Common myeloid progenitor, CD34-positive (primary cell): ENCODE measurements around the gene IFT74.
"Not testable (repeated sequence)": the region's sequence is repeated elsewhere in the genome, so short reads cannot be mapped to it uniquely, and the experiment has no call there.

Experiments used
- CTCF ChIA-PET: fragments of 350-600 bp; sonication (Branson Sonifier 250); formaldehyde crosslinking; loops from one replicate; lab custom pipeline; 2021; ENCODE audit warnings: antibody characterized with exemption; lab: Charles Lee
- POLR2A ChIA-PET: fragments of 350-600 bp; sonication (Branson Sonifier 250); formaldehyde crosslinking; loops from one replicate; lab custom pipeline; 2021; ENCODE audit warnings: antibody characterized with exemption; lab: Charles Lee
- DNase-seq, 3 donors: peaks; one replicate each; pipeline versions ENCODE4 v3.0.0 to v3.0.0-alpha.2; 2013
- H3K27ac ChIP-seq, 2 experiments: 1 replicate in 1 of 2; 2 replicates in 1 of 2; pipeline ENCODE4 v1.7.0; 2013; ENCODE audit warnings: inconsistent platforms in 2 of 2, low read length in 2 of 2, mild to moderate bottlenecking in 2 of 2, low read depth in 1 of 2, moderate library complexity in 1 of 2; ENCODE audit not compliant: severe bottlenecking in 2 of 2, insufficient read depth in 1 of 2, poor library complexity in 1 of 2
- H3K27me3 ChIP-seq, 5 experiments: replicated peaks in 2 of 5; 1 replicate in 3 of 5; 2 replicates in 2 of 5; pipeline versions ENCODE4 v1.6.1 to v1.7.0; 2013; ENCODE audit warnings: low read length in 4 of 5, mild to moderate bottlenecking in 2 of 5, moderate library complexity in 2 of 5, inconsistent platforms in 1 of 5; ENCODE audit not compliant: insufficient read depth in 5 of 5, control insufficient read depth in 4 of 5
- H3K36me3 ChIP-seq, 4 experiments: 1 replicate in 2 of 4; 2 replicates in 2 of 4; pipeline versions ENCODE4 v1.6.1 to v1.7.0; 2013; ENCODE audit warnings: low read length in 3 of 4, control low read depth in 1 of 4, mild to moderate bottlenecking in 1 of 4; ENCODE audit not compliant: control insufficient read depth in 4 of 4, insufficient read depth in 4 of 4
- H3K4me1 ChIP-seq, 4 experiments: 1 replicate in 3 of 4; 2 replicates in 1 of 4; pipeline versions ENCODE4 v1.6.1 to v1.7.1; 2013; ENCODE audit warnings: low read length in 3 of 4, mild to moderate bottlenecking in 3 of 4, control low read depth in 1 of 4, inconsistent platforms in 1 of 4, moderate library complexity in 1 of 4; ENCODE audit not compliant: control insufficient read depth in 4 of 4, insufficient read depth in 4 of 4; ENCODE audit errors: control extremely low read depth in 1 of 4
- H3K4me3 ChIP-seq, 7 experiments: 1 replicate in 4 of 7; 2 replicates in 3 of 7; pipeline versions ENCODE4 v1.5.1 to v1.7.0; 2013; ENCODE audit warnings: mild to moderate bottlenecking in 7 of 7, low read length in 6 of 7, moderate library complexity in 6 of 7, inconsistent platforms in 2 of 7, low read depth in 2 of 7, control low read depth in 1 of 7; ENCODE audit not compliant: insufficient read depth in 4 of 7, control insufficient read depth in 1 of 7; ENCODE audit errors: extremely low read depth in 1 of 7
- H3K9me3 ChIP-seq, 5 experiments: 1 replicate in 4 of 5; 2 replicates in 1 of 5; pipeline versions ENCODE4 v1.6.1 to v1.7.1; 2013; ENCODE audit warnings: low read length in 4 of 5, mild to moderate bottlenecking in 2 of 5, inconsistent platforms in 1 of 5, low read depth in 1 of 5, moderate library complexity in 1 of 5; ENCODE audit not compliant: control insufficient read depth in 4 of 5, insufficient read depth in 2 of 5; ENCODE audit errors: control extremely low read depth in 1 of 5
- WGBS: methylation state at CpG from one replicate; pipeline ENCODE4 v1.1.5; 2013; ENCODE audit not compliant: insufficient coverage; 5-methylcytosine and 5-hydroxymethylcytosine counted together

IFT74 gene

GRCh38 chr9:27088981-27089380, 132.8 kb downstream of the IFT74 start:
- H3K36me3 ChIP-seq: no peaks in the 10 kb centered on the region
- CTCF ChIA-PET: no interaction called here
- peaks cover under 1 to 19% (median 9%) of the 10 kb centered on the region in 4 experiments for H3K4me1 ChIP-seq
- H3K4me3 ChIP-seq: no peak overlapping the region
- no peak for DNase-seq
- 100% methylated on average over 1 of the region's 4 CpGs for WGBS
- POLR2A ChIA-PET: no interaction called here
- H3K9me3 ChIP-seq: no peaks in the 10 kb centered on the region
- no peak overlapping the region for H3K27ac ChIP-seq
- H3K27me3 ChIP-seq: no peaks in the 10 kb centered on the region

- CTCF ChIA-PET: interaction anchor here (0.5 kb wide), 1 partner anchor 57 kb away, joined by 3 read pairs; no protein-coding TSS in a partner anchor
- H3K4me3 ChIP-seq: no peak overlapping the region
- H3K27ac ChIP-seq: no peak overlapping the region
- H3K4me1 ChIP-seq: peaks cover 8 to 26% (median 12%) of the 10 kb centered on the region in 4 experiments
- POLR2A ChIA-PET: no interaction called here
- H3K9me3 ChIP-seq: no peaks in the 10 kb centered on the region
- H3K36me3 ChIP-seq: no peaks in the 10 kb centered on the region
- 97% methylated on average over 3 of the region's 4 CpGs for WGBS
- no peak for DNase-seq
- no peaks in the 10 kb centered on the region for H3K27me3 ChIP-seq
Observed at GRCh38 chr9:27089706-27090105, 133.5 kb downstream of the IFT74 start.

- ChIA-PET POLR2A (no interaction called here), CTCF (no interaction called here)
- Histone ChIP-seq H3K4me3 (no peak overlapping the region), H3K27me3 (no peaks in the 10 kb centered on the region), H3K36me3 (no peaks in the 10 kb centered on the region), H3K4me1 (peaks cover 9 to 31% (median 12%) of the 10 kb centered on the region in 4 experiments), H3K27ac (no peak overlapping the region), H3K9me3 (no peaks in the 10 kb centered on the region)
- no peak for DNase-seq
Observed at GRCh38 chr9:27090231-27090630, 134.0 kb downstream of the IFT74 start.

- H3K27ac ChIP-seq: no peak overlapping the region
- H3K36me3 ChIP-seq: no peaks in the 10 kb centered on the region
- CTCF ChIA-PET: no interaction called here
- no peak overlapping the region for H3K4me3 ChIP-seq
- no peaks in the 10 kb centered on the region for H3K9me3 ChIP-seq
- H3K27me3 ChIP-seq: no peaks in the 10 kb centered on the region
- no CpG with 5 or more reads among the region's 1 CpG for WGBS
- H3K4me1 ChIP-seq: peaks cover 9 to 33% (median 12%) of the 10 kb centered on the region in 4 experiments
- DNase-seq: no peak
- POLR2A ChIA-PET: no interaction called here
Observed at GRCh38 chr9:27090711-27091110, 134.5 kb downstream of the IFT74 start.

GRCh38 chr9:27092496-27092895, 136.3 kb downstream of the IFT74 start:
- POLR2A ChIA-PET, H3K36me3 ChIP-seq, H3K27ac ChIP-seq, DNase-seq, H3K9me3 ChIP-seq, H3K4me3 ChIP-seq, H3K27me3 ChIP-seq: not testable (repeated sequence)
- CTCF ChIA-PET: interaction anchor here (1.4 kb wide), 1 partner anchor 60 kb away, joined by 5 read pairs; no protein-coding TSS in a partner anchor
- WGBS: 99% methylated on average over 18 of the region's 27 CpGs
- H3K4me1 ChIP-seq: peaks cover 9 to 39% (median 12%) of the 10 kb centered on the region in 4 experiments

- H3K27me3 ChIP-seq, POLR2A ChIA-PET, H3K9me3 ChIP-seq, H3K27ac ChIP-seq, H3K36me3 ChIP-seq: not testable (repeated sequence)
- CTCF ChIA-PET: interaction anchor here (0.9 kb wide), 1 partner anchor 30 kb away, joined by 3 read pairs; no protein-coding TSS in a partner anchor
- DNase-seq: peak; percentile 39 to 87 (median 80)
- peak overlapping the region in 3 of 7 experiments; percentile 29 to 59 (median 52) for H3K4me3 ChIP-seq
- 2% methylated on average over 16 of the region's 17 CpGs for WGBS
- peaks cover 9 to 39% (median 12%) of the 10 kb centered on the region in 4 experiments for H3K4me1 ChIP-seq
Observed at GRCh38 chr9:27093384-27094067, 137.3 kb downstream of the IFT74 start.

- no peaks in the 10 kb centered on the region for H3K27me3 ChIP-seq
- DNase-seq: no peak
- CTCF ChIA-PET: interaction anchor here (1.3 kb wide), 1 partner anchor 10 kb away, joined by 4 read pairs; no protein-coding TSS in a partner anchor
- H3K4me3 ChIP-seq: peak overlapping the region in 1 of 7 experiments; percentile 43
- peaks cover 0 to 2% (median 0%) of the 10 kb centered on the region in 5 experiments for H3K9me3 ChIP-seq
- POLR2A ChIA-PET: interaction anchor here (0.6 kb wide), 1 partner anchor 58 kb away, joined by 3 read pairs; no protein-coding TSS in a partner anchor
- WGBS: 76% methylated on average over 2 of the region's 3 CpGs
- no peak overlapping the region for H3K27ac ChIP-seq
- H3K4me1 ChIP-seq: peaks cover 9 to 39% (median 12%) of the 10 kb centered on the region in 4 experiments
- no peaks in the 10 kb centered on the region for H3K36me3 ChIP-seq
Observed at GRCh38 chr9:27094640-27095298, 138.6 kb downstream of the IFT74 start.
